Breast epithelium (tissue), 3 donors: ENCODE results near the gene CDK6.

Experiments
- POLR2A ChIP-seq: fragments of 450-650 bp; IDR thresholded peaks from one replicate; pipeline ENCODE4 v1.6.1; 2016; ENCODE audit warnings: antibody characterized with exemption, mild to moderate bottlenecking, moderate library complexity
- POLR2AphosphoS5 ChIP-seq, 3 donors: sonication (generic); formaldehyde crosslinking; IDR thresholded peaks; one replicate each; pipeline ENCODE4 v1.6.1; 2017; ENCODE audit warnings: antibody characterized with exemption in 3 of 3
- TF ChIP-seq, protein P1 (sequence below), 3 donors: fragments of 450-650 bp; IDR thresholded peaks; one replicate each; pipeline ENCODE4 v1.5.1; 2016 to 2017; ENCODE audit warnings: antibody characterized with exemption in 3 of 3, mild to moderate bottlenecking in 3 of 3, moderate library complexity in 3 of 3

DNA sequence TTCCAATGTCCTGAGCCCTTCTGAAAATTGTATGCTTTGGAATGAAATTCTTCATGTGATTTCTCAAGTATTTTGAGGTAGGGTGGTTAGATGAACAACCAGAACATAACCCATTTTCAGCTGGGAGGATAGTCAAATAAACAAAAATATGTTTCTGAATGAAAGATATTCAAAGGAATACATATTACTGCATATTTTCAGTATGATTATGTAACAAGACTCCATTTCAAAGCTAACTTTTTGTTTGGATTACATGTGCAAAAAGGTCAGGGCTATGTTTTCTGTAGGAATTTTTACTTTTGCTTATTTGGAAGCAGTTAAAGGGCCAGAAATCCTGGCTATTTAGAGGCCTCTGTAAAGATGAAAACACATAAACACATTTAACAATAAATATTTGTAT lies 27.7 kb downstream of the CDK6 start:
- TF ChIP-seq, protein P1, sequence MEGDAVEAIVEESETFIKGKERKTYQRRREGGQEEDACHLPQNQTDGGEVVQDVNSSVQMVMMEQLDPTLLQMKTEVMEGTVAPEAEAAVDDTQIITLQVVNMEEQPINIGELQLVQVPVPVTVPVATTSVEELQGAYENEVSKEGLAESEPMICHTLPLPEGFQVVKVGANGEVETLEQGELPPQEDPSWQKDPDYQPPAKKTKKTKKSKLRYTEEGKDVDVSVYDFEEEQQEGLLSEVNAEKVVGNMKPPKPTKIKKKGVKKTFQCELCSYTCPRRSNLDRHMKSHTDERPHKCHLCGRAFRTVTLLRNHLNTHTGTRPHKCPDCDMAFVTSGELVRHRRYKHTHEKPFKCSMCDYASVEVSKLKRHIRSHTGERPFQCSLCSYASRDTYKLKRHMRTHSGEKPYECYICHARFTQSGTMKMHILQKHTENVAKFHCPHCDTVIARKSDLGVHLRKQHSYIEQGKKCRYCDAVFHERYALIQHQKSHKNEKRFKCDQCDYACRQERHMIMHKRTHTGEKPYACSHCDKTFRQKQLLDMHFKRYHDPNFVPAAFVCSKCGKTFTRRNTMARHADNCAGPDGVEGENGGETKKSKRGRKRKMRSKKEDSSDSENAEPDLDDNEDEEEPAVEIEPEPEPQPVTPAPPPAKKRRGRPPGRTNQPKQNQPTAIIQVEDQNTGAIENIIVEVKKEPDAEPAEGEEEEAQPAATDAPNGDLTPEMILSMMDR (IDR thresholded peaks at IDR 0.05) = no peak
- TF ChIP-seq POLR2A = no peak
- no peak for TF ChIP-seq POLR2AphosphoS5 (IDR thresholded peaks at IDR 0.05)
